ENCODE measurements around the gene MAD1L1.
"Not testable (repeated sequence)": the region's sequence is repeated elsewhere in the genome, so short reads cannot be mapped to it uniquely, and the experiment has no call there.

The MAD1L1 gene

DNA sequence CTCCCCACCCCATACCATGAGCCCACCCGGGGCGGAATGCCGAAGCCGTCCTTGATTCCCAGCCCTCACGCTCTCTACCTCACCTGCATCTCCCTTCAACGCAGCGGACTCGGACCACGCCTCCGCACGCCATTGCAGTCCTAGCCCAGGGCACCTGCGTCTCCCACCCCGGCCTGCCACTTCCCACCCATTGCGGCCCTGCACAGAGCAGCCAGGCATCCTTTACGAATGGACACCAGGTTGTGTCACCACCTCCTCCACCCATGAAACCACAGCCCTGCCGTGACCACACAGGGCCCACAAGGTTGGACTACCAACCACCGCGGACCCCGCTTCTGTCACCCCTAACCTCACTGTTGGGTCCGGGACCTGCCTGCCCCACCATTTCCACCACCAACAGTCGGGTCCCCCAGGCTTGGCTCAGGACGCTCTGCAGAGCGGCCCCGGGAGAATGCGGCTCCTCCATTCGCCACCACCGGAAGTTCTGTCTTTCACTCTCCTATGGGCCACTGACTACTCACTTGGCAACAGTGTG, 232.5 kb downstream of the MAD1L1 start:
- no peak for DNase-seq (ENCODE audit: low read depth, low spot score)
- Histone ChIP-seq H3K9ac (ENCODE audit: insufficient read length) (no peak overlapping the region), H3K27ac (no peak overlapping the region), H3K36me3 (ENCODE audit: insufficient read depth, low read length) (no peaks in the 10 kb centered on the region), H3K9me3 (ENCODE audit: low read depth, low read length) (no peaks in the 10 kb centered on the region), H3K4me3 (no peak overlapping the region)
- no peak for TF ChIP-seq POLR2AphosphoS5 (IDR thresholded peaks at IDR 0.05; ENCODE audit: borderline replicate concordance, low read depth, low read length)
- TF ChIP-seq EZH2 (IDR thresholded peaks at IDR 0.05), result no peak
- TF ChIP-seq FOXP2 (optimal IDR thresholded peaks at IDR 0.05; ENCODE audit: control extremely low read depth, extremely low read length, insufficient read depth), result no peak

DNA sequence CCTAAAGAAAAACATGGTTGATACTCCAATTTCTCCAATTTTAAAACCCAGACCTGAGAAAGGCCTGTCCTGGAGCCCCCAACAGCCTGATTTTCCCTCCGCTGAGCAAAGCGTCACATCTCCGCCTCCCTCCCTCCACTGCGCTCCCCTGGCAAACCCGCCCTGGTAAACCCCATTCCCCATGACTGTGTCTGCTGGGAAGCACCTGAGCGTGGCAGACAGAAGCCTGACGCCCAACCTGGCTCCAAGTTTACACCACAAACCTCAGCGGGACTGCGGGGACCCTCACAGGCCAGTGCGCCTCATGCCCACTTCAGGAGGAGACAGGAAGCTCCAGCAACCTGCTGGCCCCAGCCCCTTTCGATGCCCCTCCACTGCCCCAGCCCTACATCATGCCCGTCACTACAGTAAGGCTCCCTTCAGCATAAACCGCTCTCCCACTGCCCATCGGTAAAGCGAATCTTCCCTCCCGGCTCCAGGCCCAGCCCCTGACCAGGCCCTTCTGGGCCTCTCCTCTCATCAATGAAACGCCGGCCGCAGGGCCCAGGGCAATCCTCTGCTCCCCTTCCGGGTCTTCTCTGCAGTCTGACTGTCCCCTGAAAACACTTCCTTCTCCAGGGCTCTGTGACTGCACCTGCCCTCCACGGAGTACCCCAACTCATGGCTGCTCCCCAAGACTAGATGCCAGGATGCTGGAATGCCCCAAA, 233.3 kb downstream of the MAD1L1 start:
- TF ChIP-seq POLR2AphosphoS5 (IDR thresholded peaks at IDR 0.05; ENCODE audit: borderline replicate concordance, low read depth, low read length) (no peak), EZH2 (IDR thresholded peaks at IDR 0.05) (no peak), FOXP2 (optimal IDR thresholded peaks at IDR 0.05; ENCODE audit: control extremely low read depth, extremely low read length, insufficient read depth) (no peak)

DNA sequence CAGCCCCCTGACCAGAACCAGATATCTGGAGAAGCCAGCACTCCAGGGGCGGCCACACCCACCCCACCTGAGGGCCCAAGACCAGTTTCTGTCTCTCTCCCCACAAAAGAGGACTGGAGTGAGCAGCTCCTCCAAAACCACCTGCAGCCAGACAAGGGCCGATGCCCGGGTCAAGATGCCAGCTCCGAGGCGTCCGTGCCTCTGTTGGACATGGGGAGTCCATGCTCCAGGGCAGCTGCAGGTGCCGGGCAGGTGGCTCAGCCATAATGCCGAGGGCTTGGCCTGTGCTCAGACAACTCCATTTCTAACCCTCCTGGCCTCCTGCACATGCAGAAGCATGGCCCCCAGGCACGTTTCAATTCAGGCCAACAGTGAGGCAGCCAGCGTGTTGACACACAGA, 234.6 kb downstream of the MAD1L1 start:
- DNase-seq (ENCODE audit: low read depth, low spot score), result no peak
- TF ChIP-seq EZH2 (IDR thresholded peaks at IDR 0.05), result no peak
- no peak for TF ChIP-seq POLR2AphosphoS5 (IDR thresholded peaks at IDR 0.05; ENCODE audit: borderline replicate concordance, low read depth, low read length)
- TF ChIP-seq FOXP2 (optimal IDR thresholded peaks at IDR 0.05; ENCODE audit: control extremely low read depth, extremely low read length, insufficient read depth), result no peak

More for the DNA sequence above, 233.3 kb downstream of the MAD1L1 start:
- Histone ChIP-seq H3K36me3 (ENCODE audit: insufficient read depth, low read length) (no peaks in the 10 kb centered on the region), H3K9me3 (ENCODE audit: low read depth, low read length) (no peaks in the 10 kb centered on the region), H3K9ac (ENCODE audit: insufficient read length) (no peak overlapping the region), H3K27ac (no peak overlapping the region), H3K4me3 (no peak overlapping the region)
- DNase-seq (ENCODE audit: low read depth, low spot score), result no peak

GRCh38 chr7:1997537-1998076, 235.1 kb downstream of the MAD1L1 start:
- Histone ChIP-seq H3K4me3 (no peak overlapping the region), H3K9ac (ENCODE audit: insufficient read length) (no peak overlapping the region), H3K36me3 (ENCODE audit: insufficient read depth, low read length) (no peaks in the 10 kb centered on the region), H3K9me3 (ENCODE audit: low read depth, low read length) (no peaks in the 10 kb centered on the region), H3K27ac (no peak overlapping the region)
- TF ChIP-seq EZH2 (IDR thresholded peaks at IDR 0.05) (no peak), FOXP2 (optimal IDR thresholded peaks at IDR 0.05; ENCODE audit: control extremely low read depth, extremely low read length, insufficient read depth) (no peak), POLR2AphosphoS5 (IDR thresholded peaks at IDR 0.05; ENCODE audit: borderline replicate concordance, low read depth, low read length) (no peak)
- DNase-seq (ENCODE audit: low read depth, low spot score), result no peak

More for the DNA sequence above, 234.6 kb downstream of the MAD1L1 start:
- Histone ChIP-seq H3K4me3 (no peak overlapping the region), H3K9ac (ENCODE audit: insufficient read length) (no peak overlapping the region), H3K36me3 (ENCODE audit: insufficient read depth, low read length) (no peaks in the 10 kb centered on the region), H3K9me3 (ENCODE audit: low read depth, low read length) (no peaks in the 10 kb centered on the region), H3K27ac (no peak overlapping the region)

DNA sequence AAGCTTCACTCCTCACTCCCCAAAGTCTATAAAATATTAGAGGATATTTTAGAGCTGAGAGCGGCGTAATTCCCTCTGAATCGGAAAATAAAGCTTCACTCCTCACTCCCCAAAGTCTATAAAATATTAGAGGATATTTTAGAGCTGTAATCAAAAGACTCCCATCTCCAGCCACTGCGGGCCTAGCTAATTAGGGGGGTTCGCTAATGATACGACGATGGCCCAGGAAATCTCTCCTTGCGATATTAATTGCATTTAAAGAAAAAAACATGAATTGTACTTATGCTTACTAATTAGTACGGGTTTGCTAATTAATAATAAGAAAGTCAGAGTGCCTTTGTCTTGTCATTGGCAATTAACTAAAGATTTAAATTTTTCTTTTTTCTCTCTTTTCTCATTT, 235.9 kb downstream of the MAD1L1 start:
- Histone ChIP-seq H3K9me3 (ENCODE audit: low read depth, low read length) (no peaks in the 10 kb centered on the region), H3K9ac (ENCODE audit: insufficient read length) (no peak overlapping the region), H3K36me3 (ENCODE audit: insufficient read depth, low read length) (no peaks in the 10 kb centered on the region), H3K27ac (no peak overlapping the region), H3K4me3 (no peak overlapping the region)
- DNase-seq (ENCODE audit: low read depth, low spot score), result no peak
- no peak for TF ChIP-seq EZH2 (IDR thresholded peaks at IDR 0.05)
- no peak for TF ChIP-seq FOXP2 (optimal IDR thresholded peaks at IDR 0.05; ENCODE audit: control extremely low read depth, extremely low read length, insufficient read depth)
- TF ChIP-seq POLR2AphosphoS5 (IDR thresholded peaks at IDR 0.05; ENCODE audit: borderline replicate concordance, low read depth, low read length), result no peak

- not testable (repeated sequence) for H3K9me3 ChIP-seq (ENCODE audit: low read depth, low read length); H3K4me3 ChIP-seq; DNase-seq (ENCODE audit: low read depth, low spot score); H3K36me3 ChIP-seq (ENCODE audit: insufficient read depth, low read length); H3K27ac ChIP-seq; H3K9ac ChIP-seq (ENCODE audit: insufficient read length)
Observed at GRCh38 chr7:1995911-1996420, 236.8 kb downstream of the MAD1L1 start.

GRCh38 chr7:1995426-1995825, 237.3 kb downstream of the MAD1L1 start:
- no peak overlapping the region for H3K9ac ChIP-seq (ENCODE audit: insufficient read length)
- TF ChIP-seq FOXP2 (optimal IDR thresholded peaks at IDR 0.05; ENCODE audit: control extremely low read depth, extremely low read length, insufficient read depth), result no peak
- no peak for TF ChIP-seq EZH2 (IDR thresholded peaks at IDR 0.05)
- no peak for TF ChIP-seq POLR2AphosphoS5 (IDR thresholded peaks at IDR 0.05; ENCODE audit: borderline replicate concordance, low read depth, low read length)
- DNase-seq (ENCODE audit: low read depth, low spot score), result no peak
- H3K4me3 ChIP-seq, result no peak overlapping the region
- H3K27ac ChIP-seq, result no peak overlapping the region
- no peaks in the 10 kb centered on the region for H3K9me3 ChIP-seq (ENCODE audit: low read depth, low read length)
- no peaks in the 10 kb centered on the region for H3K36me3 ChIP-seq (ENCODE audit: insufficient read depth, low read length)

- H3K27ac ChIP-seq, result no peak overlapping the region
- H3K9ac ChIP-seq (ENCODE audit: insufficient read length), result no peak overlapping the region
- no peak for DNase-seq (ENCODE audit: low read depth, low spot score)
- H3K9me3 ChIP-seq (ENCODE audit: low read depth, low read length), result no peaks in the 10 kb centered on the region
- TF ChIP-seq FOXP2 (optimal IDR thresholded peaks at IDR 0.05; ENCODE audit: control extremely low read depth, extremely low read length, insufficient read depth) (no peak), POLR2AphosphoS5 (IDR thresholded peaks at IDR 0.05; ENCODE audit: borderline replicate concordance, low read depth, low read length) (no peak), EZH2 (IDR thresholded peaks at IDR 0.05) (no peak)
- H3K4me3 ChIP-seq, result no peak overlapping the region
- H3K36me3 ChIP-seq (ENCODE audit: insufficient read depth, low read length), result no peaks in the 10 kb centered on the region
Observed at GRCh38 chr7:1994931-1995330, 237.8 kb downstream of the MAD1L1 start.
